ENCODE measurements around the gene GNAT1. TPM values are rescaled to one million over a fixed set of nuclear protein-coding genes. Genes with fewer than 3 reads are reported as not detected.
"Not testable (repeated sequence)": the region's sequence is repeated elsewhere in the genome, so short reads cannot be mapped to it uniquely, and the experiment has no call there.

The GNAT1 gene
- total RNA-seq, 1 donor from 2014 or later: not detected

GRCh38 chr3:50218448-50218847 is 27.0 kb downstream of the GNAT1 start:
- DNase-seq (ENCODE audit: low read depth in 2 of 2): no peak

- DNase-seq (ENCODE audit: low read depth in 2 of 2): no peak
Measured at GRCh38 chr3:50219285-50219684, 27.9 kb downstream of the GNAT1 start.

GRCh38 chr3:50220109-50220508 is 28.7 kb downstream of the GNAT1 start:
- no peak for DNase-seq (ENCODE audit: low read depth in 2 of 2)

GRCh38 chr3:50221051-50221410 is 29.6 kb downstream of the GNAT1 start:
- DNase-seq (ENCODE audit: low read depth in 2 of 2): no peak

GRCh38 chr3:50221411-50222168 is 30.2 kb downstream of the GNAT1 start:
- no peak for DNase-seq (ENCODE audit: low read depth in 2 of 2)

GRCh38 chr3:50222169-50222528 is 30.7 kb downstream of the GNAT1 start:
- no peak for DNase-seq (ENCODE audit: low read depth in 2 of 2)

- no peak for DNase-seq (ENCODE audit: low read depth in 2 of 2)
Measured at GRCh38 chr3:50224639-50225038, 33.2 kb downstream of the GNAT1 start.

- DNase-seq (ENCODE audit: low read depth in 2 of 2): no peak
Measured at GRCh38 chr3:50226888-50227389, 35.5 kb downstream of the GNAT1 start.

GRCh38 chr3:50227390-50228183 is 36.2 kb downstream of the GNAT1 start:
- peak in 1 of 2 donors; percentile 71 for DNase-seq (ENCODE audit: low read depth in 2 of 2)

- DNase-seq (ENCODE audit: low read depth in 2 of 2): not testable (repeated sequence)
Measured at GRCh38 chr3:50228184-50228763, 36.9 kb downstream of the GNAT1 start.

GRCh38 chr3:50229490-50229889 is 38.1 kb downstream of the GNAT1 start:
- no peak for DNase-seq (ENCODE audit: low read depth in 2 of 2)

- no peak for DNase-seq (ENCODE audit: low read depth in 2 of 2)
Measured at GRCh38 chr3:50230104-50230793, 38.8 kb downstream of the GNAT1 start.

- DNase-seq (ENCODE audit: low read depth in 2 of 2): no peak
Measured at GRCh38 chr3:50230794-50231125, 39.4 kb downstream of the GNAT1 start.

GRCh38 chr3:50231581-50231980 is 40.2 kb downstream of the GNAT1 start:
- no peak for DNase-seq (ENCODE audit: low read depth in 2 of 2)

- no peak for DNase-seq (ENCODE audit: low read depth in 2 of 2)
Measured at GRCh38 chr3:50232303-50232702, 40.9 kb downstream of the GNAT1 start.

- DNase-seq (ENCODE audit: low read depth in 2 of 2): no peak
Measured at GRCh38 chr3:50233176-50233575, 41.8 kb downstream of the GNAT1 start.

GRCh38 chr3:50235716-50236483 is 44.5 kb downstream of the GNAT1 start, which contains the start of gene GNAI2:
TSS of gene GNAI2 (plus strand) at chr3:50236204. CDS start at chr3:50236336, 132 bp downstream.
- DNase-seq (ENCODE audit: low read depth in 2 of 2): peak; percentile 95 to 99

- DNase-seq (ENCODE audit: low read depth in 2 of 2): no peak
Measured at GRCh38 chr3:50236484-50237132, 45.2 kb downstream of the GNAT1 start.

- peak in 1 of 2 donors; percentile 50 for DNase-seq (ENCODE audit: low read depth in 2 of 2)
Measured at GRCh38 chr3:50237133-50237651, 45.8 kb downstream of the GNAT1 start.
